ACC112 (cell line): Measurements from ENCODE around the gene CYP19A1.

Source experiments
- H2AFZ ChIP-seq: fragments of 200-600 bp; sonication (generic); one replicate; pipeline ENCODE4 v1.6.0; 2017; ENCODE audit warnings: antibody characterized with exemption, low read length; ENCODE audit not compliant: unreplicated experiment
- H3K27ac ChIP-seq: fragments of 200-600 bp; sonication (generic); 2 replicates; pipeline ENCODE4 v1.5.1; 2014; ENCODE audit warnings: low read depth, mild to moderate bottlenecking, antibody characterized with exemption, low read length, moderate library complexity
- H3K27me3 ChIP-seq: fragments of 200-600 bp; sonication (generic); 2 replicates; pipeline ENCODE4 v1.6.1; 2014; ENCODE audit warnings: mild to moderate bottlenecking, antibody characterized with exemption, low read length, moderate library complexity, mixed read lengths; ENCODE audit not compliant: insufficient read depth
- H3K36me3 ChIP-seq: fragments of 200-600 bp; sonication (generic); 2 replicates; pipeline ENCODE4 v1.6.1; 2016; ENCODE audit warnings: mild to moderate bottlenecking, antibody characterized with exemption, low read length, moderate library complexity, mixed read lengths; ENCODE audit not compliant: insufficient read depth
- H3K4me1 ChIP-seq: fragments of 200-600 bp; sonication (generic); one replicate; pipeline ENCODE4 v1.6.1; 2016; ENCODE audit warnings: low read length, mixed read lengths; ENCODE audit not compliant: insufficient read depth, unreplicated experiment, control insufficient read depth
- H3K4me3 ChIP-seq: fragments of 200-600 bp; sonication (generic); 2 replicates; pipeline ENCODE4 v1.5.1; 2014; ENCODE audit warnings: mild to moderate bottlenecking, low read depth, low read length
- H3K79me2 ChIP-seq: fragments of 200-600 bp; sonication (generic); one replicate; pipeline ENCODE4 v1.6.0; 2016; ENCODE audit warnings: low read length; ENCODE audit not compliant: control insufficient read depth, unreplicated experiment, insufficient read depth

CYP19A1 gene

DNA sequence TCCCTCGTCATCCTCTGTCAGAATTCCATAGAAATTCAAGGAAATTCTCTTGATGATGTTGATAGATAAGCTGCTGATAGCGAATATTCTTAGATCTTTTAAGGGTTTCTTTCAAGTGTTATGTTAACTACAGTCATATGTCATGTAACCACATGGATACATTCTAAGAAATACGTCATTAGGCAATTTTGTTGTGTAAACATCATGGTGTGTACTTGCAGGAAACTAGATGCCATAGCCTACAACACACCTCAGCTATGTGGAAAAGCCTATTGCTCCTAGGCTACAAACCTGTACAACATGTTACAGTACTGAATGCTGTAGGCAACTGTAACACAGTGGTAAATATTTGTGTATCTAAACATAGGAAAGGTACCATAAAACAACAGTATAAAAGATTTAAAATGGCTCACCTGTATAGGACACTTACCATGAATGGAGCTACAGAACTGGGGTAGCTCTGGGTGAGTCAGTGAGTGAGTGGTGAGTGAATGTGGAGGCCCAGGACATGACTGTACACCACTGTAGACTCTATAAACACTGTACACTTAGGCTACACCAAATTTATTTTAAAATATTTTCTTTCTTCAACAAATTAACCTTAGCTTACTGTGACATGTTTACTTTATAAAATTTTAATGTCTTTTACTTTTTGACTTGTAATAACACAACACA lies 37.7 kb upstream of the CYP19A1 start:
- no peak overlapping the region for H2AFZ ChIP-seq
- H3K27me3 ChIP-seq = no peaks in the 10 kb centered on the region
- H3K4me3 ChIP-seq = no peak overlapping the region
- no peak overlapping the region for H3K27ac ChIP-seq
- H3K36me3 ChIP-seq = no peaks in the 10 kb centered on the region
- peaks cover 9% of the 10 kb centered on the region for H3K4me1 ChIP-seq
- no peaks in the 10 kb centered on the region for H3K79me2 ChIP-seq

DNA sequence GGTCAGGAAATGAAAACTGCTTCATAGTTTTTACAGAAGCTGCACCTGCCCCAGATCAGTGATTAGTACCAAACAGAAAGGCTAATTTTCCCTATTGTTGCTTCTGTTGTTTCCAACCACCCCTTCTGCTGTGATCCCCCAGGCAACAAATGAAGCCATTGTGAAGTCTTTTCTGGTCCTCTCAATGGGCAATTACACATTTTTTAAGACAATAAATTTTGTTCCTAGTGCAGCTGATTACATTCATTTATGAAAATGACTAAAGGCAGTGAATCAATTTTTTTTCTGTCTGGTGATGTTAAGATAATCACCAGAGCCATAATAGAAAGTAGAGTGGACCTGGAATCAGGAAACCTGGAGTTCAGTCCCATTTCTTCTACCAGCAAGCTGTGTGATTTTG lies 35.7 kb upstream of the CYP19A1 start:
- no peaks in the 10 kb centered on the region for H3K27me3 ChIP-seq
- H3K4me1 ChIP-seq = peaks cover 16% of the 10 kb centered on the region
- no peak overlapping the region for H2AFZ ChIP-seq
- no peak overlapping the region for H3K4me3 ChIP-seq
- no peaks in the 10 kb centered on the region for H3K79me2 ChIP-seq
- H3K36me3 ChIP-seq = no peaks in the 10 kb centered on the region
- H3K27ac ChIP-seq = no peak overlapping the region

DNA sequence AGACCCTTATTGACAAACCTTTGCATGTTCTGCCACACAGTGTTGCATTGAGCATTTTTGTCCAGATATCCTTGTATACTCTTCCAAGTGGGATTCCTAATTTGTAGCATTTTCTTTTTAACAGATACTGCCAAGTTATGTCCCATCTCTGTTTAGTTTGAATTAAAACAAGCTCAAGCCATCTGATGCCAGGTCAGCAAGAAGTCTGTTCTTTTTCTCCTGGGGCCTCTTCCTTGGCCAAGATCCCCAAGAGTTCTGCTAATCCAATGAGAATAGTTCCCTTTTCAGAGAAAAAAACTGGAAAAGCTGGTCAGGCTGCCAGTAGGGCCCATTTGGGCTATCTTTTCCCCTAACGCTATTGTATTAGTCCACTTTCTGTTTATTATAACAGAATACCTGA lies 32.9 kb upstream of the CYP19A1 start:
- H3K27ac ChIP-seq = no peak overlapping the region
- H3K4me3 ChIP-seq = no peak overlapping the region
- no peaks in the 10 kb centered on the region for H3K27me3 ChIP-seq
- no peaks in the 10 kb centered on the region for H3K79me2 ChIP-seq
- H3K36me3 ChIP-seq = no peaks in the 10 kb centered on the region
- peaks cover 22% of the 10 kb centered on the region for H3K4me1 ChIP-seq
- H2AFZ ChIP-seq = no peak overlapping the region

DNA sequence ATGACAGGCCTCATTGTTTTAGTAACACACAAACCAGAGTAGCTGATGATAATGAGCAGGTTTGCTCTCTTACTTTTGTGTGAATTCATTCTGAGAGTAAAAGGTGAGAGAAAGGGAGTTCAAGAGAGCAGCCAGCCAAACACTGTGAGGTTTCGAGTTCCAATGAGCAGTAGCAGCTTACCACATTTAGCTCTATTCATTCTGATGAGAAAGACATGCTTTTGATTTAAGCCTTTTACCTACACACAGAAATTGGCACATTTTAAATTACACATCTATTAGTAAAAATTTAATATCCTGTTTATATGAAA lies 31.0 kb upstream of the CYP19A1 start:
- H3K4me3 ChIP-seq = no peak overlapping the region
- no peaks in the 10 kb centered on the region for H3K27me3 ChIP-seq
- H3K4me1 ChIP-seq = peaks cover 18% of the 10 kb centered on the region
- peak overlapping the region; percentile 17 for H2AFZ ChIP-seq
- H3K79me2 ChIP-seq = no peaks in the 10 kb centered on the region
- no peaks in the 10 kb centered on the region for H3K36me3 ChIP-seq
- H3K27ac ChIP-seq = peak overlapping the region; percentile 53

DNA sequence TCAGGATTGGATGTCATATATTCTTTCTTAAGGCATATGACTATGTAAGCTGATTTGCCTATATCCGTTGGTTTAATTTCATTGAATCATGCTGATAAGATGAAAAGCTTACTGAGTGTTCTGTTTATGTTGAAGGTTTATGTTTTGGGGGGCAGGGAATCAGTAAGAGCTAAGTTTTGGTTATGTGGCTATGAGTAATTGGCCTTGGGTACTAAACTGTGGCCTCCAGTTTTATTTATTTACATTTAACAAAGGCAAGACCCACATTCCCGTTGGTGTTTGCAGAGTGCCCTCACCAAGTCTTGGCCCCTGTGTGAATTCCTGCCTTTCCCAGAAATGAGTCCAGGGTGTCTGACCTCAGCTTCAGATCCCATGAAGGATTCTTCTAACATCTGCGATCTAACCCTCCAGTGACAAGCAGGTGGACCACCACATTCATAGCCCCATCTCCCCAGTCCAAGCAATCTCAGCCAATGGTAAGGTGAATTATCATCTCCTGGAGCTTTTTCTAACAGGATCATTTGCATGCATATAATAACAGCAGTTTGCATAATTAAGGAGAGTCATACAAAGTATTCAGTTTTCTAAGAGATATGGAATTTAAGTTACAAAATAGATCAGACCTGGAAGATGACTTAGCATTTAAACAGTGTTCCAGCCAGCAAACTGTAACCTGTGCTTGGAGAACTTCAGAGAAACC lies 30.5 kb upstream of the CYP19A1 start:
- Histone ChIP-seq H3K27ac (peak overlapping the region; percentile 53), H2AFZ (peak overlapping the region; percentile 17), H3K36me3 (no peaks in the 10 kb centered on the region), H3K4me3 (no peak overlapping the region; the same call in 1 of the 2 replicates), H3K79me2 (no peaks in the 10 kb centered on the region), H3K27me3 (0 out of 2 replicates have a peak, but pooled peaks cover 2% of the 10 kb centered on the region), H3K4me1 (peaks cover 18% of the 10 kb centered on the region)

DNA sequence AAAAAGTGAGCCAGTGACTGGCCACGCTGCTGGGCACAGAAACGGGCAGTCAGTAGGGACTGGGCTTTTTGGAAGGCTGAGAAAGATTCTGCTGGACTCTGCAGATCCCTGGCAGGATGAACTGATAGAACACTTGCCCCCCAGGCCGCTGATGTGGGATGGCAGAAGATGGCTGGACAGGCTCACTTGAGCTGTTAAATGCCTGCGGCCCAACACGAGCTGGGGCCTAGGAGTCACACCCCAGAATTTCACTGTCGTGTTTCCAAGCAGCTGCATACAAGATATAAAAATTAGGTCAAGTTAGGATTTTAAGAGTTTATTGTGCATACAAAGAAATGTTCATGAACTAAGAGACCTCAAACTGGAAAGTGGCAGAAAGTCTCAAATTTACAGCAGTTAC lies 29.9 kb upstream of the CYP19A1 start:
- H3K4me3 ChIP-seq = no peak overlapping the region
- peak overlapping the region; percentile 53 for H3K27ac ChIP-seq
- H3K27me3 ChIP-seq = 0 out of 2 replicates have a peak, but pooled peaks cover 6% of the 10 kb centered on the region
- no peaks in the 10 kb centered on the region for H3K36me3 ChIP-seq
- H3K4me1 ChIP-seq = peaks cover 18% of the 10 kb centered on the region
- no peak overlapping the region for H2AFZ ChIP-seq
- H3K79me2 ChIP-seq = no peaks in the 10 kb centered on the region

DNA sequence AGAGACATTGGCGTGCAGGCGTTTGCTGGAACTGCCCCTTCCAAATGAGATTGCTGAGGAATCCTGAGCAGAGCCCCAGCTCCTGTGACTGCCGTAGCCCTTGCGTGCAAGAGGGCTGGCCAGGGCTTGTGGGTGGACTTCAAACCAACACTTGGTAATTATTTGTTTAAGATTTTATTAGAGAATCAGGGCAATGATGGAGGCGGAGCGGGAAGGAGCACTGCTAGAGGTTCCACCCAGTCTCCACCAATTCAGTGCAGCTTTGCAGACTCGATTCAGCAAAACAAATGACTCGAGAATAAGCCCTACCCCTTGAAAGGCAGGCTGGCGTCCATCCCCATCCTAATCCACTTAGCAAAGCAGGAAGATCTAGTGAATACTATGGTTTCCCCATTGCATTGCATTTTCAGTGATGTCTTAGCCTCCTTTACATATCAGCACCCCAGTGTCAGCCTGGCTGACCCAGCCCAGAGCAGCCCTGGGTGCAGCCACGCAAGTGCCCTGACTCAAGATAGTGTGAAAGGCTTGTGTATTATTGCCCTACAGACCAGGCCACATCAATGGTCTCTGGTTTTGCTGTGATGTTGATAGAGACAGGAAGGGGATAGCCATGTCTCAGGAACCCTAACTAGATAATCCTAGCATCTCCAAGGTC lies 29.1 kb upstream of the CYP19A1 start:
- H3K27me3 ChIP-seq = peaks cover 6% of the 10 kb centered on the region; the same call in 1 of the 2 replicates
- H2AFZ ChIP-seq = no peak overlapping the region
- H3K4me1 ChIP-seq = peaks cover 18% of the 10 kb centered on the region
- H3K79me2 ChIP-seq = no peaks in the 10 kb centered on the region
- H3K4me3 ChIP-seq = no peak overlapping the region
- no peak overlapping the region for H3K27ac ChIP-seq
- H3K36me3 ChIP-seq = no peaks in the 10 kb centered on the region

DNA sequence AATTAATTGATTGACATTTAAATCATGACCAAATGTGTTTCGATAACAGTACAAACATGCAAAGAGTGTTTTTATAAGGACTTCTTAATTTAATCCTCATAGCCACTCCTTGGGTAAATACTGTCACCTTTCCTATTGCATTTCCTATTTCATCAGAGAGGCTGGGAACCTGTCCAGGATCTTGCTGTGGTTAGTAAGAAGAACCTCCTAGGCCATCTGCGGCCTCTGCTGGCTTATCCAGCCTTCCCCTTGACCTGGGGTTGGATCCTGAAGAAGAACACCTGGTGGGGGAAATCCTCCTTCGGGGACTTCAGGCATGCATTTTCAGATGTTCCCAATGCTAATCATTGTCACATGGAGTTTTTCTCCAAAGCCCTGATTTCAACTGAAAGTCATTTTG lies 28.5 kb upstream of the CYP19A1 start:
- H3K36me3 ChIP-seq = no peaks in the 10 kb centered on the region
- no peaks in the 10 kb centered on the region for H3K79me2 ChIP-seq
- H3K4me3 ChIP-seq = no peak overlapping the region
- H3K4me1 ChIP-seq = peaks cover 18% of the 10 kb centered on the region
- peaks cover 6% of the 10 kb centered on the region; the same call in 1 of the 2 replicates for H3K27me3 ChIP-seq
- H3K27ac ChIP-seq = no peak overlapping the region
- H2AFZ ChIP-seq = no peak overlapping the region

DNA sequence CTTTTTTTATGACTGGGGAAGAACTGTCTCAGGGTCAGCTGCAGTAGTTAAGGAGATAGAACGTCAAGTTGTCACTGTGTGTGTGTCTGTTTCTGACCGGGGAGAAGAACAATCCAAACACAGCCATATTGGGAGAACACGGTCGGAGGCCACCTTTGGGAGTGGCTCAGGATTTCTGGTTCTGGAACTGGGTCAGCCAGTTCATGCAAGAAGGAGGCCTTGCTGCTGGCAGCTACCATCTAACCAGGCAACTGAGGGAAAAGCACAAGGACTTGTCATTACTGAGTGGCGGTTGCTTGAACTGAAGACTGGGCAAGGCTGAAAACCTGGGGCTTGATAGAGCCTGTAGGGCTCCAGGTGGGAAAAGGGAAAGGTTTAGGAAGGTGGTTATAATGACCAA lies 27.7 kb upstream of the CYP19A1 start:
- Histone ChIP-seq H3K79me2 (no peaks in the 10 kb centered on the region), H3K27ac (no peak overlapping the region), H3K4me1 (peaks cover 18% of the 10 kb centered on the region), H3K4me3 (no peak overlapping the region), H3K36me3 (no peaks in the 10 kb centered on the region), H2AFZ (no peak overlapping the region), H3K27me3 (peaks cover 6% of the 10 kb centered on the region; the same call in 1 of the 2 replicates)

DNA sequence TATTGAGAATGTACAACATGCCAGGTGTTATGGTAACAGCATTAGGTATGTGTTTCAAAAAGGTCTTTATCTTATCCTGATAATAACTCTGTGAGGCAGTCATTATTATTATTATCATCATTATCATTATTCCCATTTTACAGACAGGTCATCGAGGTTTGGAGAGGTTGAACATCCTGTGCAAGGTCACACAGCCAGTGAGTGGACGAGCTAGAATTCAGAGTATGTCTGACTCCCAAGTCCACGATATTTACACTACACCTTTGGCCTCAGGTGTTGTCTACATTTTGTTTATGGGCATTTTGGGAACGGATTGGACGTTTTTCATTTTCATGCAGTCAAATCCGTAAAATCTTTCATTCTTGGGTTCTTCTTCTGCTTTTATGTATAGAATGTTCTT lies 27.0 kb upstream of the CYP19A1 start:
- Histone ChIP-seq H3K36me3 (no peaks in the 10 kb centered on the region), H3K79me2 (no peaks in the 10 kb centered on the region), H3K27ac (no peak overlapping the region), H2AFZ (no peak overlapping the region), H3K4me3 (no peak overlapping the region), H3K27me3 (peaks cover 6% of the 10 kb centered on the region; the same call in 1 of the 2 replicates), H3K4me1 (peaks cover 18% of the 10 kb centered on the region)
